Pancreas (tissue), 10 donors: ENCODE measurements around the gene TMEM200B. TPM values are rescaled to one million over a fixed set of nuclear protein-coding genes. Genes with fewer than 3 reads are reported as not detected.
A peak's percentile ranks its signal among the peaks of the same experiment; 100 is the strongest.

Experiments
- ATAC-seq, 4 donors: fragments of 200-7000 bp; cut with Tn5 transposase; one replicate each; pipeline versions ENCODE4 v1.8.0 to v1.9.1; 2020; ENCODE audit warnings: mild to moderate bottlenecking in 4 of 4, moderate library complexity in 4 of 4
- DNase-seq, 6 donors: peaks; one replicate each; pipeline ENCODE4 v3.0.0-alpha.2; 2020
- FAIRE-seq: peaks from 2 replicates; lab custom pipeline; 2012; peaks lifted over from hg19 to GRCh38; lab: Jason Lieb, UNC
- H3K27ac ChIP-seq, 4 donors: fragments of 200-600 bp; sonication (generic); 1 replicate in 3 of 4; 2 replicates in 1 of 4; pipeline versions ENCODE4 v1.5.0 to v1.8.0; 2020
- H3K27me3 ChIP-seq, 4 donors: fragments of 200-600 bp; one replicate each; pipeline ENCODE4 v1.8.0; 2021
- H3K36me3 ChIP-seq, 3 donors: fragments of 200-600 bp; sonication (generic) in 1 of 3; one replicate each; pipeline versions ENCODE4 v1.5.0 to v1.8.0; 2020 to 2021
- H3K4me1 ChIP-seq, 3 donors: fragments of 200-600 bp; one replicate each; pipeline ENCODE4 v1.8.0; 2021
- H3K4me3 ChIP-seq, 4 donors: fragments of 200-600 bp; sonication (generic) in 2 of 4; one replicate each; pipeline versions ENCODE4 v1.5.0 to v1.8.0; 2020 to 2021
- H3K9me3 ChIP-seq, 4 donors: fragments of 200-600 bp; one replicate each; pipeline ENCODE4 v1.8.0; 2021
- WGBS, 2 donors: extraction: QIAGEN DNeasy Blood & Tissue Kit; methylation state at CpG; one replicate each; pipeline ENCODE4 v1.1.7; 2013; 5-methylcytosine and 5-hydroxymethylcytosine counted together
- intact Hi-C, 3 donors: fragments of 100-400 bp; cut with DNase I; formaldehyde crosslinking; loops; one replicate each; pipeline versions ENCODE4 v1.11.1 to v1.14.2; 2022
- polyA plus RNA-seq, 2 donors: library from polyadenylated mRNA; stranded (reverse); fragments of 200-250 nt; gene quantifications; one replicate each; pipeline ENCODE4 v1.2.3, GENCODE V29; 2013
- total RNA-seq, 6 donors: library from RNA; stranded (reverse); fragmentation: NEBNext Ultra II Directional in 4 of 6; extraction: Animal tissue kit (Norgen Biotek cat#: 25700) in 4 of 6; gene quantifications; one replicate each; pipeline versions ENCODE4 v1.2.1 to v1.2.4, GENCODE V29; 2021 to 2023
- TF ChIP-seq, protein P1 (sequence below), 4 donors: fragments of 200-600 bp; sonication (generic) in 3 of 4; IDR thresholded peaks; one replicate each; pipeline versions ENCODE4 v1.5.0 to v1.8.0; 2021; ENCODE audit warnings: antibody characterized with exemption in 4 of 4
- donor health status: healthy with polysubstance abuse.
- donor health status: DM: no; HTN: no; CAD: no; lungs with moderate emphysema.
- donor health status: DM: no; HTN: no; CAD: no.
- donor health status: control.
- donor health status: control.
- donor health status: Bipolar disorder and iron deficiency.
- donor health status: DM: yes; HTN: yes; CAD: no.
- donor health status: DM: no; HTN: no; CAD: no.
- donor health status: DM: no; HTN: no; CAD: no.
- donor health status: DM: yes; HTN: yes; CAD: no.

Gene TMEM200B
- total and polyA plus RNA-seq, 8 donors, result 0.23 to 1.3 (median 0.73) TPM

DNA sequence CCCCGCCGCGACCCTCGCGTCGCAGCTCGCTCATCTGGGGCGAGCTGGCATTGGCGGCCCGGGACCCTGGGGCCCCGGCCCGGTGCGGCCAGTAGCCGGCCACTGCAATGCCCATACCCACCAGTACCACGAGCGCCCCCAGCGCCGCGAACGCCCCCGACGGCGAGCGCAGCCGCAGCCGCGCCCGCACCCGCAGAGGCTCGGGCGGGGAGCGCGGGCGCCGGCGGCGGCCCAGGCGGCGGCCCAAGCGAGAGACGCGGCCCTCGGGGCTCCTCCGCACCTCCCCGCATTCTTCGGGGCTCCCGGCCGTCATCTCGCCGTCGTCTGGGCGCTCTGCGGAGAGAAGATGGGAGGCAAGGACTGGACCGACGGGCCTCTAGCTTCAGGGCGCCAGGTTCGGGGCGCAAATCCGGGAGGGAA, 2.2 kb downstream of the TMEM200B start:
- Histone ChIP-seq H3K36me3 (peaks cover 0 to 6% (median 0%) of the 10 kb centered on the region in 3 donors), H3K4me3 (peak overlapping the region in 2 of 4 donors; percentile 54 to 71), H3K27ac (no peak overlapping the region), H3K9me3 (no peaks in the 10 kb centered on the region), H3K4me1 (peaks cover 0 to 14% (median 7%) of the 10 kb centered on the region in 3 donors), H3K27me3 (peaks cover 0 to 8% (median 0%) of the 10 kb centered on the region in 4 donors)
- TF ChIP-seq, protein P1, sequence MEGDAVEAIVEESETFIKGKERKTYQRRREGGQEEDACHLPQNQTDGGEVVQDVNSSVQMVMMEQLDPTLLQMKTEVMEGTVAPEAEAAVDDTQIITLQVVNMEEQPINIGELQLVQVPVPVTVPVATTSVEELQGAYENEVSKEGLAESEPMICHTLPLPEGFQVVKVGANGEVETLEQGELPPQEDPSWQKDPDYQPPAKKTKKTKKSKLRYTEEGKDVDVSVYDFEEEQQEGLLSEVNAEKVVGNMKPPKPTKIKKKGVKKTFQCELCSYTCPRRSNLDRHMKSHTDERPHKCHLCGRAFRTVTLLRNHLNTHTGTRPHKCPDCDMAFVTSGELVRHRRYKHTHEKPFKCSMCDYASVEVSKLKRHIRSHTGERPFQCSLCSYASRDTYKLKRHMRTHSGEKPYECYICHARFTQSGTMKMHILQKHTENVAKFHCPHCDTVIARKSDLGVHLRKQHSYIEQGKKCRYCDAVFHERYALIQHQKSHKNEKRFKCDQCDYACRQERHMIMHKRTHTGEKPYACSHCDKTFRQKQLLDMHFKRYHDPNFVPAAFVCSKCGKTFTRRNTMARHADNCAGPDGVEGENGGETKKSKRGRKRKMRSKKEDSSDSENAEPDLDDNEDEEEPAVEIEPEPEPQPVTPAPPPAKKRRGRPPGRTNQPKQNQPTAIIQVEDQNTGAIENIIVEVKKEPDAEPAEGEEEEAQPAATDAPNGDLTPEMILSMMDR (IDR thresholded peaks at IDR 0.05), result no peak
- intact Hi-C loops, result no loop called here
- no peak for FAIRE-seq
- WGBS, 2 donors, result 4 to 6% methylated on average over 41 to 59 of the region's 59 CpGs
- ATAC-seq, result no peak
- DNase-seq, result peak in 1 of 6 donors; percentile 64

DNA sequence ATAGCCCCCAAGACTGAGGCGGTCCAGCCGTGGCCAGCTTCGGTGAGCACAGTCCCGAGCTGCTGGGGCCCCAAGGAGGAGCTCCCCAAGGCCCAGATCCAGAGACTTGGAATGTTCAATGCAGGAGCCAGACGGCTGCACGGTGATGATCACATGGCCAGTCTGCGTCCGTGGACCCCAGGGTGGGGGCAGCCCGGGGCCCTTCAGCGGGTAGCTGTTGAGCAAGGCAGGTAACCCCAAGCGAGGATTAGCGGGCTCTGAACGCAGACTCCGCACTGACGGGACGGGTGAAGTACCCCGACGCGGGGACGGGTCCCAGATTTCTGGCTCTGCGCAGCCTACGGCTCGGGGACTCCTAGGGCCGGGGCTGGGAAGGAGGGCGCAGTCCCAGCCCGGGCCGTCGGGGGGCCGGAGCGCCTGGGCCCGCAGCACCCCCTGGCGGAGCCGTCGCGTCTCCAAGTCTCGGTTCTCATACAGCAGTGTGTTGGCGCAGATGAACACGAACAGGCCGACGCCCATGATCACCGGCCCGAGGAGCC, 2.7 kb downstream of the TMEM200B start:
- Histone ChIP-seq H3K27me3 (peaks cover 0 to 8% (median 0%) of the 10 kb centered on the region in 4 donors), H3K9me3 (no peaks in the 10 kb centered on the region), H3K4me1 (peaks cover 0 to 14% (median 7%) of the 10 kb centered on the region in 3 donors), H3K27ac (no peak overlapping the region), H3K36me3 (peaks cover 0 to 6% (median 0%) of the 10 kb centered on the region in 3 donors), H3K4me3 (peak overlapping the region in 1 of 4 donors; percentile 71)
- WGBS, 2 donors, result 35 to 38% methylated on average over 39 to 42 of the region's 42 CpGs
- FAIRE-seq (no peak), DNase-seq (peak in 4 of 6 donors; percentile 32 to 71 (median 50)), ATAC-seq (peak in 2 of 4 donors; percentile 23 to 33)
- intact Hi-C loops, result no loop called here
- TF ChIP-seq, protein P1 (IDR thresholded peaks at IDR 0.05), result peak in 3 of 4 donors; percentile 15 to 21 (median 18)

DNA sequence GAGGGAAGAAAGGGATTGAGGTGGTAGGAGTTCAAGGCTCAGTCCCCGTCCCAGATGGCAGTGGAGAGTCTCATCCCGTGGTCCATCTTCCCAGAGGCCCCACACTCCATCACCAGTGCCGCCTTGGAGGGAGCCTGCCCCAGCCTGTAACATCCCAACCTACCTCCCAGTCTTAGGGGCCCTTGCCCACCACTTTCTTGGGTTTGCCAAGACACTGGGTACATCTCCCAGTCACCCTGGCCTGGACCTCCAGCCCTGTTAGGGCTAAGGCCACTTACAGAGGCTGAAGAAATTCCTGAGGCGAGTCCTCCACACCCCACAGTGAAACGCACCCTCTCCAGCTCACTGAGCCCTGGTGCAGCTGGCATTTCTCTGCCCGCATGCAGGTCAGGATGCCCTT, 3.3 kb downstream of the TMEM200B start:
- WGBS, 2 donors, result 93 to 94% methylated on average over 6 of the region's 6 CpGs
- H3K27ac ChIP-seq, result no peak overlapping the region
- intact Hi-C loops, result no loop called here
- H3K9me3 ChIP-seq, result no peaks in the 10 kb centered on the region
- H3K4me3 ChIP-seq, result no peak overlapping the region
- FAIRE-seq, result no peak
- DNase-seq, result no peak
- peaks cover 0 to 14% (median 7%) of the 10 kb centered on the region in 3 donors for H3K4me1 ChIP-seq
- no peak for ATAC-seq
- peaks cover 0 to 6% (median 0%) of the 10 kb centered on the region in 3 donors for H3K36me3 ChIP-seq
- H3K27me3 ChIP-seq, result peaks cover 0 to 8% (median 0%) of the 10 kb centered on the region in 4 donors
- TF ChIP-seq, protein P1 (IDR thresholded peaks at IDR 0.05), result no peak

DNA sequence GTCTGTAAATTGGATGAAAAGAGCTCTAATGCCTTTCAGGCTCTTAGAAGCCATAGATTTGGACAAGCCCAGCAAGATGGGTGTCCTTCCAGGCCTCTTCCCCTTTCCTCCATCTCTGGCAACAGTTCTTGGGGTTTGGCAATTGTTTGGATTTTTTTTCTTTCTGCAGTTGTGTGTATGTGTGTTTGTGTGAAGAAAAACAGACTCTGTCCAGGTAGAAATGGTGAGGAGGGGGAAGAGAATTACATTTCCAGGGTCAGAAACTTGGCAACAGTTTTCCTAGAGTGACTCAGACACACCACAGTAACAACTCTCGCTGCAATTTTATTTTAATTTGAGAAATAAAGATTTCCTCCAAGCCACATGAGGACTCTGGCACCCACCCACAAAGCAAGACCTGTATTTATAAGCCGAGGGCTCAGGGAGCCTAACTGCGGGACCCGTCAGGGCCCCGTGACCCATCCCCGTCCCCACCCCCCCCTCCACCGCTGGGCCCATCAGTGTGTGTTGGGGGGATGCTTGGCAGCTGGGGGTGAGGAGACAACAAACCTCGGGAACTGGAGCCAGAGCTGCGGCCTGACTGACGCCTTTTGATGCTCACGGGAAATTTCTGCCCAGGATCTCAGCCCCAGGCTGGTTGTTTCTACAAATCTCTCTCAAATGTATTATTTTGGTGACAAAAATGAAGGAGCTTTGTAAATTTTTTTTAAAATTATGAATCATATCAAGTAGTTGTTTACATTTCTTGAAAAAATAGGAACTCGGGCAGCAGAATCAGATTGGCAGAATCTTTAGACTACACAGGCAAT, 4.4 kb downstream of the TMEM200B start:
- FAIRE-seq, result no peak
- no peaks in the 10 kb centered on the region for H3K9me3 ChIP-seq
- 81 to 83% methylated on average over 12 of the region's 12 CpGs for WGBS, 2 donors
- no peak overlapping the region for H3K4me3 ChIP-seq
- no peak for DNase-seq
- TF ChIP-seq, protein P1 (IDR thresholded peaks at IDR 0.05), result no peak
- peaks cover 0 to 8% (median 0%) of the 10 kb centered on the region in 4 donors for H3K27me3 ChIP-seq
- intact Hi-C loops, result no loop called here
- ATAC-seq, result no peak
- H3K27ac ChIP-seq, result no peak overlapping the region
- H3K36me3 ChIP-seq, result peaks cover 0 to 6% (median 0%) of the 10 kb centered on the region in 3 donors
- H3K4me1 ChIP-seq, result peaks cover 0 to 14% (median 7%) of the 10 kb centered on the region in 3 donors
